Measurements from ENCODE around the gene COMMD1.

GRCh38 chr2:62054029-62054791 lies 148.7 kb downstream of the COMMD1 start:
- TF ChIP-seq POLR2AphosphoS5 (IDR thresholded peaks at IDR 0.05), result no peak
- TF ChIP-seq CTCF (IDR thresholded peaks at IDR 0.05), result no peak
- no peak for TF ChIP-seq EP300 (IDR thresholded peaks at IDR 0.05)
- no peak for TF ChIP-seq POLR2A (IDR thresholded peaks at IDR 0.05)

Data from gastroesophageal sphincter (tissue), 3 donors.